Osteoblast (primary cell): ENCODE results near the gene RIBC2. TPM values are rescaled to one million over a fixed set of nuclear protein-coding genes. Genes with fewer than 3 reads are reported as not detected.
"Not testable (repeated sequence)": the region's sequence is repeated elsewhere in the genome, so short reads cannot be mapped to it uniquely, and the experiment has no call there.

Experiments used
- DNase-seq: peaks from one replicate; pipeline ENCODE4 v3.0.0; 2011; ENCODE audit warnings: low spot score, mixed read lengths; ENCODE audit not compliant: insufficient read length; ENCODE audit errors: missing footprints
- H2AFZ ChIP-seq: 2 replicates; pipeline ENCODE4 v1.6.0; 2011; ENCODE audit warnings: mild to moderate bottlenecking, low read length
- H3K27ac ChIP-seq: 2 replicates; pipeline ENCODE4 v1.5.1; 2011; ENCODE audit warnings: mild to moderate bottlenecking, low read depth, low read length, moderate library complexity
- H3K27me3 ChIP-seq: 2 replicates; pipeline ENCODE4 v1.6.0; 2012; ENCODE audit warnings: mild to moderate bottlenecking, control low read depth, inconsistent platforms, low read length, moderate library complexity; ENCODE audit not compliant: insufficient read depth
- H3K36me3 ChIP-seq: 2 replicates; pipeline ENCODE4 v1.5.1; 2011; ENCODE audit warnings: mild to moderate bottlenecking, low read length, control low read depth, moderate library complexity; ENCODE audit not compliant: insufficient read depth
- H3K4me1 ChIP-seq: 2 replicates; pipeline ENCODE4 v1.5.1; 2011; ENCODE audit warnings: mild to moderate bottlenecking, low read length, control low read depth, moderate library complexity; ENCODE audit not compliant: insufficient read depth
- H3K4me2 ChIP-seq: 2 replicates; pipeline ENCODE4 v1.6.0; 2011; ENCODE audit warnings: mild to moderate bottlenecking, low read length; ENCODE audit not compliant: insufficient read depth
- H3K4me3 ChIP-seq: fragments of 200-600 bp; sonication (generic); 3 replicates; pipeline ENCODE4 v1.5.1; 2012; ENCODE audit warnings: mild to moderate bottlenecking, low read length, inconsistent platforms; ENCODE audit not compliant: insufficient read depth
- H3K79me2 ChIP-seq: 2 replicates; pipeline ENCODE4 v1.6.0; 2012; ENCODE audit warnings: mild to moderate bottlenecking, low read length, control low read depth, inconsistent platforms; ENCODE audit not compliant: insufficient read depth
- H3K9me3 ChIP-seq: 2 replicates; pipeline ENCODE4 v1.5.1; 2011; ENCODE audit warnings: low read depth, low read length, control low read depth
- H4K20me1 ChIP-seq: 2 replicates; pipeline ENCODE4 v1.6.0; 2012; ENCODE audit warnings: mild to moderate bottlenecking, low read length, control low read depth; ENCODE audit not compliant: insufficient read depth
- total RNA-seq: library from RNA; depleted of rRNA; stranded (reverse); fragments of >200 nt; gene quantifications from 2 replicates; pipeline ENCODE4 v1.2.3, GENCODE V29; 2012
- TF ChIP-seq, protein P1 (sequence below): IDR thresholded peaks from 2 replicates; pipeline ENCODE4 v1.5.1; 2011; ENCODE audit warnings: mild to moderate bottlenecking, low read depth, low read length, moderate library complexity; ENCODE audit errors: extremely low read depth

RIBC2 gene, protein sequence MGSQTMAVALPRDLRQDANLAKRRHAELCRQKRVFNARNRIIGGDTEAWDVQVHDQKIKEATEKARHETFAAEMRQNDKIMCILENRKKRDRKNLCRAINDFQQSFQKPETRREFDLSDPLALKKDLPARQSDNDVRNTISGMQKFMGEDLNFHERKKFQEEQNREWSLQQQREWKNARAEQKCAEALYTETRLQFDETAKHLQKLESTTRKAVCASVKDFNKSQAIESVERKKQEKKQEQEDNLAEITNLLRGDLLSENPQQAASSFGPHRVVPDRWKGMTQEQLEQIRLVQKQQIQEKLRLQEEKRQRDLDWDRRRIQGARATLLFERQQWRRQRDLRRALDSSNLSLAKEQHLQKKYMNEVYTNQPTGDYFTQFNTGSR
- 0.88 TPM in 1 of 2 replicates, not detected in the other for total RNA-seq

DNA sequence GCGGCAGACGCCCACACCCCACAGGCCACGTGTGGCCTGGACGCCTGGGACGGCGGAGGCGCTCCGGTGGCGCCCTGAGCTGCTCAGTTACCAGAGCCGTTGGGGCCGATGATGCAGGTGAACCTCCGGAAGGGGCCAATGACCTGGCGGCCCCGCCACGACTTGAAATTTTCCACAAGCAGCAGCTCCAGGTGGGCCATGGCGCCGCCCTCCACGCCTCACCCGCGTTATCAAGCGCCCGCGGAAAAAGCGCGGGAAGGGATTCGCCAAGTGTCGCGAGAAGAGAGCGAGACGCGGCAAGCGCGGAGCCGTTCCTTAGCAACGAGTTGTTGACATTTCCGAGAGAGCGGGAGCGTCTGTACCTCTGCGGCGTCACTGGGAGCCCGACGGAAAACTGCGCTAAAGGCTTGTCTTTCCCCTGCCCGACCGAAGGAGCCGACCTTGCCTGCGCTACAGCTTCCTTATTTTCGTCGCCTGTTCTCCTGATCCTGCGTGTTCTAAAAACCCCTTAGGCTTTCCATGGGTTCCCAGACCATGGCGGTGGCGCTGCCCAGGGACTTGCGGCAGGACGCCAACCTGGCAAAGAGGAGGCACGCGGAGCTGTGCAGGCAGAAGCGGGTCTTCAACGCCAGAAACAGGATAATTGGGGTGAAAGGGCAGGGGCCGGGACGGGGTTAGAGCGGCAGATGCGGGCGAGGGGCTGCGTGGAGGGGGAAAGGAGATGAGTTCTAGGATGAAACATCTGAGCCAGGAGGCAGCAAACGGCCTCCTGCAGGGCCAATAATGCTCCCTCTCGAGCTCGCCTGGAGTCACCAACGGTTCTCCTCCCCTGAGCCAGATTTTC, at the start of gene RIBC2, which contains the start of gene SMC1B:
Gene RIBC2, plus strand, starts transcription at position 326 of the 844 bp plus-strand sequence. Its CDS starts 194 bp downstream, at position 520.
Gene SMC1B, minus strand, starts transcription at position 232 of the 844 bp plus-strand sequence. Its CDS starts 32 bp downstream, at position 200.
- H2AFZ ChIP-seq, result peak within 1 kb of the TSS; percentile 97
- H3K79me2 ChIP-seq, result no peaks in the 10 kb centered on the region
- peak within 1 kb of the TSS; percentile 84 for H3K4me3 ChIP-seq
- H3K36me3 ChIP-seq, result peaks cover 4% of the 10 kb centered on the region
- peaks cover 5% of the 10 kb centered on the region for H3K4me1 ChIP-seq
- H3K27ac ChIP-seq, result peak within 1 kb of the TSS; percentile 72
- peak; percentile 98 for DNase-seq
- H3K27me3 ChIP-seq, result no peaks in the 10 kb centered on the region
- H3K9me3 ChIP-seq, result no peaks in the 10 kb centered on the region
- peak within 1 kb of the TSS; percentile 84 for H3K4me2 ChIP-seq
- H4K20me1 ChIP-seq, result no peaks in the 10 kb centered on the region
- TF ChIP-seq, protein P1, sequence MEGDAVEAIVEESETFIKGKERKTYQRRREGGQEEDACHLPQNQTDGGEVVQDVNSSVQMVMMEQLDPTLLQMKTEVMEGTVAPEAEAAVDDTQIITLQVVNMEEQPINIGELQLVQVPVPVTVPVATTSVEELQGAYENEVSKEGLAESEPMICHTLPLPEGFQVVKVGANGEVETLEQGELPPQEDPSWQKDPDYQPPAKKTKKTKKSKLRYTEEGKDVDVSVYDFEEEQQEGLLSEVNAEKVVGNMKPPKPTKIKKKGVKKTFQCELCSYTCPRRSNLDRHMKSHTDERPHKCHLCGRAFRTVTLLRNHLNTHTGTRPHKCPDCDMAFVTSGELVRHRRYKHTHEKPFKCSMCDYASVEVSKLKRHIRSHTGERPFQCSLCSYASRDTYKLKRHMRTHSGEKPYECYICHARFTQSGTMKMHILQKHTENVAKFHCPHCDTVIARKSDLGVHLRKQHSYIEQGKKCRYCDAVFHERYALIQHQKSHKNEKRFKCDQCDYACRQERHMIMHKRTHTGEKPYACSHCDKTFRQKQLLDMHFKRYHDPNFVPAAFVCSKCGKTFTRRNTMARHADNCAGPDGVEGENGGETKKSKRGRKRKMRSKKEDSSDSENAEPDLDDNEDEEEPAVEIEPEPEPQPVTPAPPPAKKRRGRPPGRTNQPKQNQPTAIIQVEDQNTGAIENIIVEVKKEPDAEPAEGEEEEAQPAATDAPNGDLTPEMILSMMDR, result no peak

DNA sequence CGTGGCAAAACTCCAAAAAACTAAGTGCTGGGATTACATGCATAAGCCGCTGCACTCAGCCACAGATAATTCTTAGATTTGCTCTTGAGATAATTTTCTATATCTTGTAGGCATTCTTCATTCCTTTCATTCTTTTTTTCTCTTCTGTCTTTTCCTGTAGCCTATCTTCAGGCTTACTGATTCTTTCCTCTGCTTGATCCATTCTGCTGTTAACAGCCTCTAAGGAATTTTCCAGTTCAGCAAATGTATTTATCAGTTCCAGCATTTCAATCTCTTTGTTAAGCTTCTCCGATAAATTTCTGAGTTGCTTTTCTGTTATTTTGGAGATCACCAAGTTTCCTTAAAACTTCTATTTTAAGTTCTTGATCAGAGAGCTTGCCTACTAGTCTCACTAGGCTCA, 46.8 kb upstream of the RIBC2 start:
- Histone ChIP-seq H3K9me3 (no peaks in the 10 kb centered on the region), H3K27ac (no peak overlapping the region), H2AFZ (no peak overlapping the region), H3K79me2 (no peaks in the 10 kb centered on the region), H3K36me3 (no peaks in the 10 kb centered on the region), H3K4me3 (no peak overlapping the region), H3K27me3 (peaks cover 8% of the 10 kb centered on the region), H4K20me1 (no peaks in the 10 kb centered on the region), H3K4me1 (no peaks in the 10 kb centered on the region), H3K4me2 (no peak overlapping the region)
- TF ChIP-seq, protein P1, result no peak
- no peak for DNase-seq

DNA sequence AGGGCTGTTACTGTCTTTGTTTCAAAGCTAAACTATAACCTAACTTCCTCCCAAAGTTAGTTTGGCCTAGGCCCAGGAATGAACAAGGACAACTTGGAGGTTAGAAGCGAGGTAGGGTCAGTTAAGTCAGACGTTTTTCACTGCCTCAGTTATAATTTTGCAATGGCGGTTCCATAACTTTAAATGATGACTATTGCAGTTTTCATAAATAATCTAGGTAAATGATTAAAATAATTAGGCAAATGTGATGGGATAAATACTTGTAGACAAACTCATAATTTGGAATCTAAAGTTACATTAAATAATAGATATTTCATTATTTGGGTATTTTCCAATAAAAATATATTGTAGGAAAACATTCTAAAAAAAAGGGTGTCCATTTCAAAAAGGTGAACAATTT, 39.9 kb upstream of the RIBC2 start:
- H3K27me3 ChIP-seq, H3K9me3 ChIP-seq, H3K79me2 ChIP-seq, H2AFZ ChIP-seq, DNase-seq, H3K4me2 ChIP-seq, H4K20me1 ChIP-seq, H3K27ac ChIP-seq, H3K4me1 ChIP-seq, H3K36me3 ChIP-seq, H3K4me3 ChIP-seq: not testable (repeated sequence)

DNA sequence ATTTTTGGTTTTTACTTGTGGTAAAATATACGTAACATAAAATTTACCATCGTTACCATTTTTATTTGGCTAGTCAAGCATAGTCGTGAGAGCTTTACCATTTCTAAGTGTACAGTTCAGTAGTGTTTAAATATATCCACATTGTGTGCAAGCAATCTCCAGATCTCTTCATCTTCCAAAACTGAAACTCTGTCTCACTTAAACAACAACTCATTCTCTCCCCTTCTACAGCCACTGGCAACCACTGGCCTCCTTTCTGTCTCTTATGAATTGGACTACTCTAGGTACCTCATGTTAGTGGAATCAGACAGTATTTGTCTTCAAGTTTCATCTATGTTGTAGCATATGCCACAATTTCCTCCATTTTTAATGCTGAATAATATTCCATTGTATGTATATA, 37.5 kb upstream of the RIBC2 start:
- Histone ChIP-seq H3K4me1 (no peaks in the 10 kb centered on the region), H2AFZ (no peak overlapping the region), H3K27me3 (peaks cover 3% of the 10 kb centered on the region), H3K27ac (no peak overlapping the region), H3K79me2 (no peaks in the 10 kb centered on the region), H3K36me3 (no peaks in the 10 kb centered on the region), H3K4me3 (no peak overlapping the region), H3K9me3 (no peaks in the 10 kb centered on the region), H4K20me1 (no peaks in the 10 kb centered on the region), H3K4me2 (no peak overlapping the region)
- no peak for DNase-seq
- TF ChIP-seq, protein P1, result no peak
